Liver (tissue), 9 donors: ENCODE measurements around the gene TCERG1L. TPM values are rescaled to one million over a fixed set of nuclear protein-coding genes. Genes with fewer than 3 reads are reported as not detected.
"Not testable (repeated sequence)": the region's sequence is repeated elsewhere in the genome, so short reads cannot be mapped to it uniquely, and the experiment has no call there.

Experiments used
- DNase-seq: peaks from one replicate; pipeline ENCODE4 v3.0.0-alpha.2; 2017; ENCODE audit warnings: low spot score
- H3K27ac ChIP-seq, 2 donors: one replicate each; pipeline ENCODE4 v1.7.0; 2013; ENCODE audit warnings: inconsistent platforms in 2 of 2, low read length in 2 of 2, control low read depth in 1 of 2, low read depth in 1 of 2, mild to moderate bottlenecking in 1 of 2
- H3K27me3 ChIP-seq, 4 donors: one replicate each; pipeline versions ENCODE4 v1.6.1 to v1.7.0; 2013; ENCODE audit warnings: low read length in 3 of 4, inconsistent platforms in 1 of 4, mild to moderate bottlenecking in 1 of 4, moderate library complexity in 1 of 4; ENCODE audit not compliant: control insufficient read depth in 4 of 4, insufficient read depth in 4 of 4
- H3K36me3 ChIP-seq, 4 donors: one replicate each; pipeline versions ENCODE4 v1.6.1 to v1.7.0; 2013; ENCODE audit warnings: low read length in 3 of 4, mild to moderate bottlenecking in 3 of 4, low read depth in 1 of 4, moderate library complexity in 1 of 4; ENCODE audit not compliant: control insufficient read depth in 4 of 4, insufficient read depth in 3 of 4
- H3K4me1 ChIP-seq, 4 donors: one replicate each; pipeline versions ENCODE4 v1.6.1 to v1.7.0; 2013; ENCODE audit warnings: low read length in 3 of 4, mild to moderate bottlenecking in 3 of 4, moderate library complexity in 1 of 4; ENCODE audit not compliant: control insufficient read depth in 4 of 4, insufficient read depth in 4 of 4
- H3K4me3 ChIP-seq, 3 donors: one replicate each; pipeline versions ENCODE4 v1.6.1 to v1.7.0; 2013; ENCODE audit warnings: low read length in 3 of 3, control low read depth in 1 of 3, low read depth in 1 of 3, mild to moderate bottlenecking in 1 of 3
- H3K9ac ChIP-seq, 2 donors: one replicate each; pipeline ENCODE4 v1.7.0; 2013; ENCODE audit warnings: low read length in 2 of 2, mild to moderate bottlenecking in 2 of 2, moderate library complexity in 2 of 2, control low read depth in 1 of 2, low read depth in 1 of 2
- H3K9me3 ChIP-seq, 4 donors: one replicate each; pipeline versions ENCODE4 v1.6.1 to v1.7.0; 2013; ENCODE audit warnings: low read length in 3 of 4; ENCODE audit not compliant: control insufficient read depth in 4 of 4
- FOXA1 ChIP-seq: IDR thresholded peaks from 2 replicates; pipeline ENCODE4 v1.6.1; 2016; ENCODE audit warnings: antibody characterized with exemption
- FOXA2 ChIP-seq: IDR thresholded peaks from 2 replicates; pipeline ENCODE4 v1.6.1; 2016; ENCODE audit warnings: antibody characterized with exemption
- GABPA ChIP-seq, 2 donors: IDR thresholded peaks in 1 of 2; conservative IDR thresholded peaks in 1 of 2; 2 replicates each; pipeline ENCODE4 v1.6.1; 2016; ENCODE audit warnings: antibody characterized with exemption in 2 of 2, mild to moderate bottlenecking in 1 of 2, moderate library complexity in 1 of 2
- HNF4A ChIP-seq, 2 donors: conservative IDR thresholded peaks; 2 replicates each; pipeline ENCODE4 v1.6.1; 2016; ENCODE audit warnings: antibody characterized with exemption in 2 of 2, mild to moderate bottlenecking in 2 of 2
- HNF4G ChIP-seq: IDR thresholded peaks from 2 replicates; pipeline ENCODE4 v1.6.1; 2016; ENCODE audit warnings: antibody characterized with exemption
- MAX ChIP-seq: IDR thresholded peaks from 2 replicates; pipeline ENCODE4 v1.6.1; 2016; ENCODE audit warnings: antibody characterized with exemption
- RAD21 ChIP-seq, 2 donors: IDR thresholded peaks; 2 replicates each; pipeline ENCODE4 v1.6.1; 2016; ENCODE audit warnings: antibody characterized with exemption in 2 of 2, mild to moderate bottlenecking in 2 of 2
- REST ChIP-seq: IDR thresholded peaks from 2 replicates; pipeline ENCODE4 v1.6.1; 2016; ENCODE audit warnings: antibody characterized with exemption, mild to moderate bottlenecking
- RXRA ChIP-seq, 2 donors: IDR thresholded peaks; 2 replicates each; pipeline ENCODE4 v1.6.1; 2017 to 2018; ENCODE audit warnings: antibody characterized with exemption in 2 of 2, mild to moderate bottlenecking in 1 of 2
- SP1 ChIP-seq: IDR thresholded peaks from 2 replicates; pipeline ENCODE4 v1.6.1; 2018; ENCODE audit warnings: antibody characterized with exemption, mild to moderate bottlenecking
- TAF1 ChIP-seq: conservative IDR thresholded peaks from 2 replicates; pipeline ENCODE4 v1.6.1; 2016; ENCODE audit warnings: antibody characterized with exemption, mild to moderate bottlenecking
- ZBTB33 ChIP-seq: IDR thresholded peaks from 2 replicates; pipeline ENCODE4 v1.6.1; 2016; ENCODE audit warnings: antibody characterized with exemption
- WGBS: extraction: QIAGEN DNeasy Blood & Tissue Kit; methylation state at CpG from one replicate; pipeline ENCODE4 v1.1.7; 2013; 5-methylcytosine and 5-hydroxymethylcytosine counted together
- polyA plus RNA-seq, 2 donors: library from polyadenylated mRNA; stranded (reverse) in 1 of 2; unstranded in 1 of 2; fragments of 200-250 nt in 1 of 2; fragments of >200 nt in 1 of 2; fragmentation: Nextera tagmentation in 1 of 2; extraction: Ambion mirVana in 1 of 2; gene quantifications; one replicate each; pipeline versions ENCODE4 v1.2.1 to v1.2.3, GENCODE V29; 2013 to 2015
- total RNA-seq, 2 donors: library from RNA; depleted of rRNA; stranded (reverse); fragments of >200 nt; gene quantifications; one replicate each; pipeline ENCODE4 v1.2.3, GENCODE V29; 2014
- TF ChIP-seq, protein P1 (sequence below): fragments of 150-350 bp; IDR thresholded peaks from 2 replicates; pipeline ENCODE4 v1.5.1; 2017; ENCODE audit warnings: improper control_type of control experiment, low read depth, low read length; ENCODE audit not compliant: missing input control
- donor health status: healthy.
- donor health status: healthy.
- donor health status: healthy.
- donor health status: healthy.
- donor health status: healthy.

The TCERG1L gene
- total and polyA plus RNA-seq, 4 donors, result not detected

GRCh38 chr10:131154306-131155025 is 157.1 kb downstream of the TCERG1L start:
- H3K4me1 ChIP-seq, result no peaks in the 10 kb centered on the region
- TF ChIP-seq TAF1 (no peak), MAX (no peak), GABPA (IDR thresholded peaks at IDR 0.05 in 1 of 2, conservative IDR thresholded peaks at IDR 0.05 in 1 of 2) (no peak), HNF4A (conservative IDR thresholded peaks at IDR 0.05) (no peak), RXRA (IDR thresholded peaks at IDR 0.05) (no peak), RAD21 (IDR thresholded peaks at IDR 0.05) (no peak), HNF4G (no peak), REST (no peak), SP1 (no peak), ZBTB33 (no peak), FOXA1 (no peak), FOXA2 (no peak)
- TF ChIP-seq, protein P1, sequence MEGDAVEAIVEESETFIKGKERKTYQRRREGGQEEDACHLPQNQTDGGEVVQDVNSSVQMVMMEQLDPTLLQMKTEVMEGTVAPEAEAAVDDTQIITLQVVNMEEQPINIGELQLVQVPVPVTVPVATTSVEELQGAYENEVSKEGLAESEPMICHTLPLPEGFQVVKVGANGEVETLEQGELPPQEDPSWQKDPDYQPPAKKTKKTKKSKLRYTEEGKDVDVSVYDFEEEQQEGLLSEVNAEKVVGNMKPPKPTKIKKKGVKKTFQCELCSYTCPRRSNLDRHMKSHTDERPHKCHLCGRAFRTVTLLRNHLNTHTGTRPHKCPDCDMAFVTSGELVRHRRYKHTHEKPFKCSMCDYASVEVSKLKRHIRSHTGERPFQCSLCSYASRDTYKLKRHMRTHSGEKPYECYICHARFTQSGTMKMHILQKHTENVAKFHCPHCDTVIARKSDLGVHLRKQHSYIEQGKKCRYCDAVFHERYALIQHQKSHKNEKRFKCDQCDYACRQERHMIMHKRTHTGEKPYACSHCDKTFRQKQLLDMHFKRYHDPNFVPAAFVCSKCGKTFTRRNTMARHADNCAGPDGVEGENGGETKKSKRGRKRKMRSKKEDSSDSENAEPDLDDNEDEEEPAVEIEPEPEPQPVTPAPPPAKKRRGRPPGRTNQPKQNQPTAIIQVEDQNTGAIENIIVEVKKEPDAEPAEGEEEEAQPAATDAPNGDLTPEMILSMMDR, result no peak
- H3K27ac ChIP-seq, result no peak overlapping the region
- no peak overlapping the region for H3K9ac ChIP-seq
- no peaks in the 10 kb centered on the region for H3K36me3 ChIP-seq
- H3K4me3 ChIP-seq, result no peak overlapping the region
- H3K9me3 ChIP-seq, result peaks cover 0 to 8% (median 1%) of the 10 kb centered on the region in 4 donors
- no peaks in the 10 kb centered on the region for H3K27me3 ChIP-seq
- no peak for DNase-seq
- 80% methylated on average over 17 of the region's 17 CpGs for WGBS

GRCh38 chr10:131152456-131152855 is 159.1 kb downstream of the TCERG1L start:
- H3K27ac ChIP-seq, H3K27me3 ChIP-seq, H3K4me3 ChIP-seq, H3K9ac ChIP-seq, H3K36me3 ChIP-seq, H3K4me1 ChIP-seq, DNase-seq, H3K9me3 ChIP-seq: not testable (repeated sequence)
